Hepatocyte (in vitro differentiated cells): Measurements from ENCODE around the gene ADNP2. TPM values are rescaled to one million over a fixed set of nuclear protein-coding genes. Genes with fewer than 3 reads are reported as not detected.

ENCODE experiments used
- DNase-seq: peaks from one replicate; pipeline ENCODE4 v3.0.0-alpha.2; 2016; ENCODE audit warnings: low spot score
- H2AFZ ChIP-seq: fragments of 200-600 bp; sonication (generic); 2 replicates; pipeline ENCODE4 v1.6.0; 2016; ENCODE audit warnings: antibody characterized with exemption, mild to moderate bottlenecking
- H3K27ac ChIP-seq: fragments of 200-600 bp; sonication (generic); 2 replicates; pipeline ENCODE4 v1.5.1; 2016; ENCODE audit warnings: mild to moderate bottlenecking
- H3K27me3 ChIP-seq: fragments of 200-600 bp; sonication (generic); 2 replicates; pipeline ENCODE4 v1.6.1; 2016
- H3K36me3 ChIP-seq: fragments of 200-600 bp; sonication (generic); replicated peaks from 2 replicates; pipeline ENCODE4 v1.5.1; 2016; ENCODE audit warnings: low read depth; ENCODE audit not compliant: insufficient read depth
- H3K4me1 ChIP-seq: fragments of 200-600 bp; sonication (generic); 2 replicates; pipeline ENCODE4 v1.5.1; 2016; ENCODE audit warnings: mild to moderate bottlenecking, moderate library complexity; ENCODE audit not compliant: insufficient read depth
- H3K4me2 ChIP-seq: fragments of 200-600 bp; sonication (generic); 2 replicates; pipeline ENCODE4 v1.6.0; 2016
- H3K4me3 ChIP-seq: fragments of 200-600 bp; sonication (generic); 2 replicates; pipeline ENCODE4 v1.5.1; 2016; ENCODE audit warnings: mild to moderate bottlenecking
- H3K79me2 ChIP-seq: fragments of 200-600 bp; sonication (generic); 2 replicates; pipeline ENCODE4 v1.6.0; 2017; ENCODE audit warnings: mild to moderate bottlenecking
- H3K9me2 ChIP-seq: fragments of 200-600 bp; sonication (generic); replicated peaks from 2 replicates; pipeline ENCODE4 v1.6.0; 2017; ENCODE audit warnings: mild to moderate bottlenecking; ENCODE audit not compliant: insufficient read depth
- H3K9me3 ChIP-seq: fragments of 200-600 bp; sonication (generic); 2 replicates; pipeline ENCODE4 v1.5.1; 2016; ENCODE audit warnings: low read depth, mild to moderate bottlenecking
- H4K20me1 ChIP-seq: fragments of 200-600 bp; sonication (generic); 2 replicates; pipeline ENCODE4 v1.6.0; 2016; ENCODE audit warnings: mild to moderate bottlenecking; ENCODE audit not compliant: insufficient read depth, poor library complexity, severe bottlenecking
- CTCF ChIP-seq: fragments of 200-600 bp; sonication (generic); IDR thresholded peaks from 2 replicates; pipeline ENCODE4 v1.5.1; 2016; ENCODE audit warnings: antibody characterized with exemption, mild to moderate bottlenecking; ENCODE audit not compliant: poor library complexity
- EZH2 ChIP-seq: fragments of 200-600 bp; sonication (generic); IDR thresholded peaks from 2 replicates; pipeline ENCODE4 v1.6.1; 2016; ENCODE audit warnings: antibody characterized with exemption, mild to moderate bottlenecking, borderline replicate concordance
- EZH2phosphoT487 ChIP-seq: fragments of 200-600 bp; sonication (generic); IDR thresholded peaks from one replicate; pipeline ENCODE4 v1.6.1; 2018; ENCODE audit warnings: antibody characterized with exemption, mild to moderate bottlenecking, low read depth, moderate library complexity; ENCODE audit not compliant: unreplicated experiment, severe bottlenecking
- WGBS: methylation state at CpG from one replicate; pipeline ENCODE4 v1.1.6; 2016; ENCODE audit warnings: low lambda C conversion rate; ENCODE audit errors: missing lambda C conversion rate; 5-methylcytosine and 5-hydroxymethylcytosine counted together
- polyA plus RNA-seq: library from polyadenylated mRNA; unstranded; fragments of >200 nt; fragmentation: Nextera tagmentation; extraction: Ambion mirVana; gene quantifications from 2 replicates; pipeline ENCODE4 v1.2.1, GENCODE V29; 2016
- total RNA-seq: library from RNA; depleted of rRNA; stranded (reverse); fragments of >200 nt; gene quantifications from 2 replicates; pipeline ENCODE4 v1.2.3, GENCODE V29; 2014

The ADNP2 gene
- total and polyA plus RNA-seq, 2 experiments from 2014 or later: 5.3 to 19.8 TPM

GRCh38 chr18:80149667-80150066, 40.6 kb downstream of the ADNP2 start:
- TF ChIP-seq EZH2 (no peak), CTCF (no peak), EZH2phosphoT487 (no peak)
- Histone ChIP-seq H3K9me2 (no peaks in the 10 kb centered on the region), H3K79me2 (no peaks in the 10 kb centered on the region), H3K4me3 (no peak overlapping the region), H3K9me3 (no peaks in the 10 kb centered on the region), H2AFZ (no peak overlapping the region), H3K4me2 (no peak overlapping the region), H3K27me3 (no peaks in the 10 kb centered on the region), H3K27ac (no peak overlapping the region), H3K36me3 (no peaks in the 10 kb centered on the region), H4K20me1 (no peaks in the 10 kb centered on the region), H3K4me1 (peaks cover 6% of the 10 kb centered on the region)
- DNase-seq: no peak

DNA sequence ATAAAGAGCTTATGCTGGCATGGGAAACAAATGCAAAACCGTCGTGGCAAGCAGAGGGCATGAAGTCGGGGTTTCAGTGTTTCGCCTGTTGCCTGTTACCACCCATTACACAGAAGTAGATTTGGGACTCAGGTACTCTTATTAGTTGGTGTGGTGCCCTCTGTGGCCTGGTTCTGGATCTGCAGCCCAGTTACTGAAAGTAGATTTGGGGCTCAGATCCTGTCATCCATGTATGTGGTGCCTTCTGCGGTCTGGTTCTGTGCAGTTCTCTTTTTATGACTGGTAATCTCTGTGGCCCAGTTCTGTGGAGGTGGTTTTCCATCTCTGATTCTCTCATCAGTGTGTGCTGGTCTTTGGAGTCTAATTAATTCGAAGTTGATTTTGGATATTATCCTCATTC, 45.2 kb downstream of the ADNP2 start:
- TF ChIP-seq EZH2: no peak
- no peak for TF ChIP-seq EZH2phosphoT487
- peak; percentile 40 for TF ChIP-seq CTCF
- 95% methylated on average over 6 of the region's 6 CpGs for WGBS
- H2AFZ ChIP-seq: no peak overlapping the region
- no peaks in the 10 kb centered on the region for H3K79me2 ChIP-seq
- no peaks in the 10 kb centered on the region for H3K4me1 ChIP-seq
- no peak overlapping the region for H3K4me3 ChIP-seq
- H3K4me2 ChIP-seq: no peak overlapping the region
- no peak for DNase-seq
- H4K20me1 ChIP-seq: no peaks in the 10 kb centered on the region
- H3K9me3 ChIP-seq: no peaks in the 10 kb centered on the region
- H3K36me3 ChIP-seq: no peaks in the 10 kb centered on the region
- H3K27me3 ChIP-seq: no peaks in the 10 kb centered on the region
- no peaks in the 10 kb centered on the region for H3K9me2 ChIP-seq
- no peak overlapping the region for H3K27ac ChIP-seq

GRCh38 chr18:80157708-80158343, 48.8 kb downstream of the ADNP2 start:
- 61% methylated on average over 8 of the region's 8 CpGs for WGBS
- no peak for TF ChIP-seq EZH2
- TF ChIP-seq CTCF: peak; percentile 95
- H3K27me3 ChIP-seq: no peaks in the 10 kb centered on the region
- no peak overlapping the region for H3K4me3 ChIP-seq
- H4K20me1 ChIP-seq: no peaks in the 10 kb centered on the region
- H3K36me3 ChIP-seq: no peaks in the 10 kb centered on the region
- H3K4me2 ChIP-seq: no peak overlapping the region
- DNase-seq: peak; percentile 87
- H3K27ac ChIP-seq: no peak overlapping the region
- no peaks in the 10 kb centered on the region for H3K4me1 ChIP-seq
- no peak overlapping the region for H2AFZ ChIP-seq
- H3K9me2 ChIP-seq: no peaks in the 10 kb centered on the region
- no peaks in the 10 kb centered on the region for H3K9me3 ChIP-seq
- no peaks in the 10 kb centered on the region for H3K79me2 ChIP-seq

DNA sequence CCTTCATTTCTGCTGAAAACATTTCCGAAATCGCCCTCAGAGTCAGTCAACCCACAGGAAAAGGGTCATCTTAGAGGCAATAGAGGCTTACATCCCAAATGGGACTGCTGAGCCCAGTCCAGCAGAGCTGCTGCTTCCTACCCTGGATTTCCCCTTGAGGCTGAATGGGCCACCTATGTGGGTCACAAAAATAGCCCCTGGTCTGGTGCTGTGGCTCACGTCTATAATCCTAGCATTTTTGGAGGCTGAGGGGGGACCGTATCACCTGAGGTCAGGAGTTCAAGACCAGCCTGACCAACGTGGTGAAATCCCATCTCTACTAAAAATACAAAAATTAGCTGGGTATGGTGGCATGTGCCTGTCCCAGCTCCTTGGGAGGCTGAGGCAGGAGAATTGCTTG, 49.3 kb downstream of the ADNP2 start:
- Histone ChIP-seq H3K9me3 (no peaks in the 10 kb centered on the region), H3K27ac (no peak overlapping the region), H3K36me3 (no peaks in the 10 kb centered on the region), H3K9me2 (no peaks in the 10 kb centered on the region), H3K4me2 (no peak overlapping the region), H3K4me1 (no peaks in the 10 kb centered on the region), H4K20me1 (no peaks in the 10 kb centered on the region), H3K4me3 (no peak overlapping the region), H3K27me3 (no peaks in the 10 kb centered on the region), H3K79me2 (no peaks in the 10 kb centered on the region), H2AFZ (no peak overlapping the region)
- no peak for DNase-seq
- TF ChIP-seq CTCF: no peak
- no peak for TF ChIP-seq EZH2phosphoT487
- TF ChIP-seq EZH2: no peak
- 90% methylated on average over 5 of the region's 5 CpGs for WGBS
